ENCODE measurements around the gene CLIC4. TPM values are rescaled to one million over a fixed set of nuclear protein-coding genes. Genes with fewer than 3 reads are reported as not detected.

CLIC4 gene
- total and polyA plus RNA-seq, 2 of the 8 experiments (the other 6 are each of a cell fraction or from before 2014, with no cell fraction given), result 77.5 to 293 TPM

- Histone ChIP-seq H4K91ac (replicated peaks; ENCODE audit: insufficient read length, low read length) (no peak overlapping the region), H3K23me2 (ENCODE audit: low read depth, low read length) (no peaks in the 10 kb centered on the region; the same call in 1 of the 2 replicates), H3K79me2 (ENCODE audit: control insufficient read depth in 1 of 2, insufficient read depth in 2 of 2, low read length in 2 of 2) (peaks cover 3 to 90% of the 10 kb centered on the region in 2 experiments; a peak in 3 of 4 replicates), H4K20me1 (replicated peaks in 1 of 2; ENCODE audit: control insufficient read depth in 1 of 2, insufficient read depth in 2 of 2, low read length in 2 of 2) (peaks cover 1 to 2% of the 10 kb centered on the region in 2 experiments), H3K4me3 (ENCODE audit: extremely low read depth in 1 of 4, insufficient read depth in 2 of 4, low read depth in 3 of 4, low read length in 4 of 4) (no peak overlapping the region), H2BK120ac (replicated peaks; ENCODE audit: low read depth, low read length) (no peak overlapping the region), H2AFZ (ENCODE audit: low read length) (no peak overlapping the region), H3K4ac (replicated peaks; ENCODE audit: insufficient read length, low read depth, low read length) (no peak overlapping the region), H2BK15ac (ENCODE audit: low read length) (no peak overlapping the region), H3K18ac (ENCODE audit: extremely low read depth, low read length) (no peak overlapping the region), H3K4me2 (ENCODE audit: insufficient read depth in 1 of 2, low read depth in 2 of 2, low read length in 2 of 2) (no peak overlapping the region), H2BK5ac (ENCODE audit: low read depth, low read length) (no peak overlapping the region), H3K56ac (replicated peaks; ENCODE audit: insufficient read length, low read depth, low read length) (no peak overlapping the region), H3K27me3 (replicated peaks in 1 of 4; ENCODE audit: control insufficient read depth in 3 of 4, extremely low read depth in 1 of 4, insufficient read depth in 3 of 4, low read length in 3 of 4) (no peaks in the 10 kb centered on the region), H4K8ac (ENCODE audit: extremely low read depth, insufficient read depth, low read length) (no peak overlapping the region), H3K14ac (ENCODE audit: insufficient read length) (no peak overlapping the region), H3K79me1 (ENCODE audit: low read depth, low read length) (no peaks in the 10 kb centered on the region), H2AK5ac (ENCODE audit: low read depth, low read length) (no peak overlapping the region), H3K23ac (ENCODE audit: insufficient read length) (no peak overlapping the region), H3K9me3 (ENCODE audit: insufficient read depth in 2 of 2, low read depth in 1 of 2, low read length in 1 of 2) (no peaks in the 10 kb centered on the region), H3K27ac (ENCODE audit: low read depth, low read length) (no peak overlapping the region), H4K5ac (ENCODE audit: insufficient read length, low read depth, low read length) (no peak overlapping the region), H3K4me1 (replicated peaks in 1 of 4; ENCODE audit: control insufficient read depth in 3 of 4, insufficient read depth in 4 of 4, low read length in 3 of 4) (no peaks in the 10 kb centered on the region), H2BK20ac (ENCODE audit: low read length) (no peak overlapping the region), H3K36me3 (ENCODE audit: control insufficient read depth in 2 of 4, insufficient read depth in 4 of 4, low read length in 3 of 4) (peaks cover 0 to 21% (median 1%) of the 10 kb centered on the region in 4 experiments; a peak in 4 of 8 replicates), H3K9ac (replicated peaks in 1 of 4; ENCODE audit: extremely low read depth in 1 of 4, low read depth in 3 of 4, low read length in 3 of 4) (no peak overlapping the region), H2BK12ac (ENCODE audit: low read depth, low read length) (no peak overlapping the region)
- ChIA-PET POLR2A (ENCODE audit: partially characterized antibody) (interaction anchor here (0.9 to 1.1 kb wide), 2 partner anchors 30 to 71 kb away, joined by 3 to 4 read pairs; no protein-coding TSS in a partner anchor), CTCF (ENCODE audit: partially characterized antibody) (no interaction called here)
- FAIRE-seq (no peak), DNase-seq (ENCODE audit: low read depth in 1 of 2, low spot score in 2 of 2) (no peak)
- WGBS, 2 experiments (ENCODE audit: extremely low coverage in 1 of 2, insufficient coverage in 1 of 2, insufficient read length in 1 of 2, insufficient replicate concordance in 2 of 2, low coverage in 1 of 2, low lambda C conversion rate in 2 of 2, missing lambda C conversion rate in 1 of 2), result 93% methylated on average over 2 of the region's 2 CpGs; no CpG with 5 or more reads in 1 of the 2 experiments
- TF ChIP-seq NRF1 (IDR thresholded peaks at IDR 0.05; ENCODE audit: low read depth, low read length), result no peak
- no peak for TF ChIP-seq BCL11A (IDR thresholded peaks at IDR 0.05; ENCODE audit: low read depth in 2 of 2, low read length in 2 of 2)
- TF ChIP-seq CREB1 (IDR thresholded peaks at IDR 0.05), result no peak
- TF ChIP-seq ASH2L (IDR thresholded peaks at IDR 0.05; ENCODE audit: low read length), result no peak
- TF ChIP-seq CBX5 (IDR thresholded peaks at IDR 0.05; ENCODE audit: low read depth, low read length), result no peak
- TF ChIP-seq BRCA1 (IDR thresholded peaks at IDR 0.05; ENCODE audit: low read depth, low read length), result no peak
- no peak for TF ChIP-seq ATF2 (IDR thresholded peaks at IDR 0.05; ENCODE audit: low read length)
- no peak for TF ChIP-seq POLR2A (IDR thresholded peaks at IDR 0.05; ENCODE audit: control extremely low read depth in 1 of 2, low read depth in 2 of 2, low read length in 2 of 2)
- TF ChIP-seq GTF2F1 (IDR thresholded peaks at IDR 0.05; ENCODE audit: borderline replicate concordance, low read depth, low read length), result no peak
- no peak for TF ChIP-seq USF2 (IDR thresholded peaks at IDR 0.05; ENCODE audit: low read length)
- no peak for TF ChIP-seq ATF3 (IDR thresholded peaks at IDR 0.05; ENCODE audit: insufficient read depth, low read depth, low read length)
- TF ChIP-seq CBX8 (IDR thresholded peaks at IDR 0.05; ENCODE audit: borderline replicate concordance, low read depth, low read length), result no peak
Observed at GRCh38 chr1:24806588-24806987, 61.3 kb downstream of the CLIC4 start.
